ENCODE results near the gene FRMD3. TPM values are rescaled to one million over a fixed set of nuclear protein-coding genes. Genes with fewer than 3 reads are reported as not detected.

The FRMD3 gene
- total and polyA plus RNA-seq, 4 experiments from 2014 or later, result 0.22 to 1.3 (median 1.1) TPM; not detected in 1

DNA sequence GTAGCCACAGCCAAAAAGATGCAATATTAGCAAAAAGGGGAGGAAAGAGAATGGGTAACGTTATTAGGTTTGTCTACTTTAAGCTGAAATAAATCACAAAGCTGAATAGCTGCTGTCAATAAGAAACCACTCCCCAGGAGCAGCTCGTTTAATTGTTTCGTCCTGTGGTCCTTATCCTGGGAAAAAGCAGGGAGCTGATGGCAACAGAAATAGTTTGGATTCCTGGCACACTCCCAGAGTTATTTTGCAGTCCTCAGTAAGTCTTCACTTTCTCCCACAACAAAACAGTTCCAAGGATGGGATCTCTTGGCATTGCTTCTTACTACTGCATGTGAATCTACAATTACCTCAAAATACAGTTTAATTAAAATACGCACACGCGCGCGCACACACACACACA lies 28.8 kb downstream of the FRMD3 start:
- no peaks in the 10 kb centered on the region for H3K27me3 ChIP-seq (ENCODE audit: insufficient read depth, low read length)
- intact Hi-C loops (cut with micrococcal nuclease), result no loop called here
- H3K9me3 Mint-ChIP-seq, result no peaks in the 10 kb centered on the region

DNA sequence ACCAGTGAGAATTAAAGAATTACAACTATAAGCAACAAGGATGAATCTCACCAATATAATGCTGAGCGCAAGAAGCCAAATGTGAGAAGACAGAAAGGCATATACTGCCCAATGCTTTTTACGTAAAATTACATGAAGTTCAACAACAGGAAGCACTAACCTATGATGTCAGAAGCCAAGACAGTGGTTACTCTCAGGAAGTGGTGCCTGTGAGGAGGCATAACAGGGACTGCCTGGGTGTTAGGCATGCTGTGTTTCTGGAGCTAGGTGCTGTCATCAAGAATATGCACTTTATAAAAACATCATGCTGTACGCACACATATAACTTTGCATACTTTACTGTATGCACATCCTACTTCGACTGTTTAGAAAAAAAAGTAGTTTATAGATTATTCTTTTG lies 30.1 kb downstream of the FRMD3 start:
- intact Hi-C loops (cut with micrococcal nuclease), result no loop called here
- ChIA-PET POLR2A (ENCODE audit: partially characterized antibody) (no interaction called here), CTCF (ENCODE audit: partially characterized antibody) (no interaction called here)
- Mint-ChIP-seq H3K9me3 (no peaks in the 10 kb centered on the region), H3K27ac (peak overlapping the region in 2 of 7 donors; percentile 37 to 70), H3K4me1 (peaks cover 4 to 10% (median 7%) of the 10 kb centered on the region in 4 donors), H3K36me3 (peaks cover 0 to 9% of the 10 kb centered on the region in 2 donors), H3K27me3 (no peaks in the 10 kb centered on the region), H3K4me3 (no peak overlapping the region)
- Histone ChIP-seq H3K27me3 (ENCODE audit: insufficient read depth, low read length) (no peaks in the 10 kb centered on the region), H3K9me3 (ENCODE audit: control insufficient read depth in 1 of 2, low read length in 2 of 2) (no peaks in the 10 kb centered on the region), H3K36me3 (ENCODE audit: insufficient read depth, low read length) (no peaks in the 10 kb centered on the region), H3K4me3 (ENCODE audit: low read length in 2 of 2) (no peak overlapping the region), H3K4me1 (ENCODE audit: insufficient read depth, low read length) (no peaks in the 10 kb centered on the region), H3K27ac (ENCODE audit: low read depth, low read length) (no peak overlapping the region)
- DNase-seq, result peak in 4 of 5 donors; percentile 2 to 39 (median 13)

More for the DNA sequence above, 28.8 kb downstream of the FRMD3 start:
- H3K4me3 ChIP-seq (ENCODE audit: low read length in 2 of 2), result no peak overlapping the region
- Mint-ChIP-seq H3K27ac (no peak overlapping the region), H3K27me3 (no peaks in the 10 kb centered on the region), H3K36me3 (peaks cover 0 to 9% of the 10 kb centered on the region in 2 donors), H3K4me3 (no peak overlapping the region), H3K4me1 (peaks cover 4 to 10% (median 7%) of the 10 kb centered on the region in 4 donors)
- no peak for DNase-seq
- POLR2A ChIA-PET (ENCODE audit: partially characterized antibody), result no interaction called here
- no peaks in the 10 kb centered on the region for H3K9me3 ChIP-seq (ENCODE audit: control insufficient read depth in 1 of 2, low read length in 2 of 2)
- CTCF ChIA-PET (ENCODE audit: partially characterized antibody), result no interaction called here
- H3K27ac ChIP-seq (ENCODE audit: low read depth, low read length), result no peak overlapping the region
- H3K36me3 ChIP-seq (ENCODE audit: insufficient read depth, low read length), result no peaks in the 10 kb centered on the region
- no peaks in the 10 kb centered on the region for H3K4me1 ChIP-seq (ENCODE audit: insufficient read depth, low read length)

- intact Hi-C loops (cut with micrococcal nuclease), result no loop called here
- Mint-ChIP-seq H3K27ac (peak overlapping the region in 1 of 7 donors; percentile 5), H3K4me3 (no peak overlapping the region), H3K4me1 (peaks cover 4 to 10% (median 7%) of the 10 kb centered on the region in 4 donors), H3K27me3 (no peaks in the 10 kb centered on the region), H3K9me3 (no peaks in the 10 kb centered on the region), H3K36me3 (peaks cover 0 to 4% of the 10 kb centered on the region in 2 donors)
- Histone ChIP-seq H3K4me3 (ENCODE audit: low read length in 2 of 2) (no peak overlapping the region), H3K27me3 (ENCODE audit: insufficient read depth, low read length) (no peaks in the 10 kb centered on the region), H3K27ac (ENCODE audit: low read depth, low read length) (no peak overlapping the region), H3K36me3 (ENCODE audit: insufficient read depth, low read length) (no peaks in the 10 kb centered on the region), H3K4me1 (ENCODE audit: insufficient read depth, low read length) (no peaks in the 10 kb centered on the region), H3K9me3 (ENCODE audit: control insufficient read depth in 1 of 2, low read length in 2 of 2) (no peaks in the 10 kb centered on the region)
- ChIA-PET POLR2A (ENCODE audit: partially characterized antibody) (no interaction called here), CTCF (ENCODE audit: partially characterized antibody) (no interaction called here)
- DNase-seq, result no peak
These were observed 32.9 kb downstream of the FRMD3 start for GRCh38 chr9:83505282-83505681.

DNA sequence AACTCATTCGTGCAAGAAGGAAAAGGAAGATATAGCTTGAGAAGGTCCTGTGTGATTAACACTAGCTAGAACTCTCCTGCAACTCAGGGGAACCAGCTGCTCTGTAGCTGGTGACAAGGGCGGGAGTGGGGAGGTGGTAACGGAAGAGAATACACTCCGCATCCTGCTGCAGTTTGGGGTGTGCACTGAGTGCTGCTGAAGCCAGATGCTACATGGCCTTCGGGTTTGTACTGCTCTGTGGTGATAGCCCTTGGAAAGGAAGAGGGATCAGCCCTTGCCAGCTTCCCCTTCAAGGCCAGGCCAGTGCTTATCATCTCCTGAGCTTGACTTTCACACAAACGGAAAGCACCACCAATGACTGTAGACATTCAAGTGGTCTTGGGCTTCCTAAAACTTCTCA lies 34.3 kb downstream of the FRMD3 start:
- peaks cover 4 to 10% (median 7%) of the 10 kb centered on the region in 4 donors for H3K4me1 Mint-ChIP-seq
- Histone ChIP-seq H3K36me3 (ENCODE audit: insufficient read depth, low read length) (no peaks in the 10 kb centered on the region), H3K9me3 (ENCODE audit: control insufficient read depth in 1 of 2, low read length in 2 of 2) (no peaks in the 10 kb centered on the region), H3K27ac (ENCODE audit: low read depth, low read length) (no peak overlapping the region), H3K4me1 (ENCODE audit: insufficient read depth, low read length) (no peaks in the 10 kb centered on the region), H3K4me3 (ENCODE audit: low read length in 2 of 2) (no peak overlapping the region), H3K27me3 (ENCODE audit: insufficient read depth, low read length) (no peaks in the 10 kb centered on the region)
- H3K4me3 Mint-ChIP-seq, result no peak overlapping the region
- no peaks in the 10 kb centered on the region for H3K27me3 Mint-ChIP-seq
- H3K36me3 Mint-ChIP-seq, result no peaks in the 10 kb centered on the region
- H3K9me3 Mint-ChIP-seq, result no peaks in the 10 kb centered on the region
- ChIA-PET POLR2A (ENCODE audit: partially characterized antibody) (no interaction called here), CTCF (ENCODE audit: partially characterized antibody) (no interaction called here)
- intact Hi-C loops (cut with micrococcal nuclease), result no loop called here
- DNase-seq, result no peak
- H3K27ac Mint-ChIP-seq, result no peak overlapping the region

DNA sequence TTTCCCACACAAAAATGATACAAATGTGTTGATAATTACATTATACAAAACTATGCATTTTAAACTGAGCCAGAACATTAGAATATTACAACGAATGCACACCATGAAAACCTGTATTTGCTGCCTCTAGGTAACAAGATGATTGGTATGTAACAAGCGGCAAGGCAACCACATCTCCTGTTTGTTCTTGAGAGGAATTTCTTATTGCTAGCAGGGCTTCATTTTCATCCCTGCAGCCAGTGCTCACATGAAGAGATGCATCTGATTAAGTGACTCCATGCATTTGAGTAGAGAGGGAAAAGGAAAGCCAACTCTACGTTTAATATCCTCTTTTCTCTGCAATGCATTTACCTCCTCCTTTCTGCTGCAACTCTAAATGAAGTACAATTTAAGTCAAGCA lies 36.6 kb downstream of the FRMD3 start:
- no peaks in the 10 kb centered on the region for H3K9me3 Mint-ChIP-seq
- H3K27me3 Mint-ChIP-seq, result no peaks in the 10 kb centered on the region
- Histone ChIP-seq H3K4me1 (ENCODE audit: insufficient read depth, low read length) (no peaks in the 10 kb centered on the region), H3K27ac (ENCODE audit: low read depth, low read length) (no peak overlapping the region), H3K27me3 (ENCODE audit: insufficient read depth, low read length) (no peaks in the 10 kb centered on the region), H3K36me3 (ENCODE audit: insufficient read depth, low read length) (no peaks in the 10 kb centered on the region), H3K9me3 (ENCODE audit: control insufficient read depth in 1 of 2, low read length in 2 of 2) (no peaks in the 10 kb centered on the region), H3K4me3 (ENCODE audit: low read length in 2 of 2) (no peak overlapping the region)
- ChIA-PET POLR2A (ENCODE audit: partially characterized antibody) (no interaction called here), CTCF (ENCODE audit: partially characterized antibody) (no interaction called here)
- no peak overlapping the region for H3K4me3 Mint-ChIP-seq
- DNase-seq, result no peak
- no peaks in the 10 kb centered on the region for H3K4me1 Mint-ChIP-seq
- intact Hi-C loops (cut with micrococcal nuclease), result no loop called here
- no peak overlapping the region for H3K27ac Mint-ChIP-seq
- H3K36me3 Mint-ChIP-seq, result peaks cover 0 to 1% of the 10 kb centered on the region in 2 donors

DNA sequence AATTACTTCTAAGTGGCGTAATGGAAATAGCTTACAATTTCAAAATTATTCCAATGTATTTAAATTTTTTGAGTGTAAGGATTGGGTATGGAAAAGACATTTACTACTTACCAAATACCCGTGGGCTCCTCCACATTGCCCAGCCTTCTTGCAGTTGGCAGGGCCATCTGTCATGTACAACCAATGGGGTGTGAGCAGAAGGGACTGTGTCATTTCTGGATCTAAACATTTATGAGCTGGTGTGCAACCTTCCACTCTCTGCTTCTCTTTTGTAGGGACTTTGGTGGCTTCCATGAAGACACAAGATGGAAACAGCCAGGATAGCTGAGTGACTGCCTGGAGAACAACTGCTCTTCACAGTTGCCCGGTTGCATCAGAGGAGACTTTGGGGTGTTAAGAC lies 40.8 kb downstream of the FRMD3 start:
- intact Hi-C loops (cut with micrococcal nuclease), result no loop called here
- Histone ChIP-seq H3K27me3 (ENCODE audit: insufficient read depth, low read length) (no peaks in the 10 kb centered on the region), H3K27ac (ENCODE audit: low read depth, low read length) (no peak overlapping the region), H3K36me3 (ENCODE audit: insufficient read depth, low read length) (no peaks in the 10 kb centered on the region), H3K4me1 (ENCODE audit: insufficient read depth, low read length) (no peaks in the 10 kb centered on the region), H3K4me3 (ENCODE audit: low read length in 2 of 2) (no peak overlapping the region), H3K9me3 (ENCODE audit: control insufficient read depth in 1 of 2, low read length in 2 of 2) (no peaks in the 10 kb centered on the region)
- Mint-ChIP-seq H3K4me3 (no peak overlapping the region), H3K4me1 (no peaks in the 10 kb centered on the region), H3K27me3 (no peaks in the 10 kb centered on the region), H3K27ac (no peak overlapping the region), H3K36me3 (peaks cover 0 to 10% of the 10 kb centered on the region in 2 donors), H3K9me3 (peaks cover 0 to 3% (median 0%) of the 10 kb centered on the region in 8 donors)
- no peak for DNase-seq
- ChIA-PET POLR2A (ENCODE audit: partially characterized antibody) (no interaction called here), CTCF (ENCODE audit: partially characterized antibody) (no interaction called here)

DNA sequence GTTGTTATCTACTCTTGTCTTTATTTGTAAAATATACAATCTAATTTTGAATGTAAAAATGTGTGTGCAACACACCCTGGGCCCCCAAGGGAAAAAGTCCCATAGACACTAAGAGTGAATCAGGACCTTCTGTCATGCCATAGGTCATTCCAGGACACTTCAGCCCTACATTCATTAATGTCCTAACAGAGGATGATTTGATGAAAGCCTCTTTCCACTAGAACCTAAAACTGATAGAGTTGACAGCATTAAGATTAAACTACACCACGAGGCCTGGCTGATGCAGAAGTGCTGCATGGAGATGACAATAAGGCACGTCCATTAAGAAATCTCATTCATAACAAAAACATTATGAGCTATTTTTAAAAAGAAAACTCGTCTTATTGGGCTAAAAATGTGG lies 46.2 kb downstream of the FRMD3 start:
- Histone ChIP-seq H3K27ac (ENCODE audit: low read depth, low read length) (no peak overlapping the region), H3K4me3 (ENCODE audit: low read length in 2 of 2) (no peak overlapping the region), H3K9me3 (ENCODE audit: control insufficient read depth in 1 of 2, low read length in 2 of 2) (no peaks in the 10 kb centered on the region), H3K36me3 (ENCODE audit: insufficient read depth, low read length) (no peaks in the 10 kb centered on the region), H3K27me3 (ENCODE audit: insufficient read depth, low read length) (no peaks in the 10 kb centered on the region), H3K4me1 (ENCODE audit: insufficient read depth, low read length) (no peaks in the 10 kb centered on the region)
- intact Hi-C loops (cut with micrococcal nuclease), result no loop called here
- peaks cover 0 to 10% of the 10 kb centered on the region in 2 donors for H3K36me3 Mint-ChIP-seq
- H3K9me3 Mint-ChIP-seq, result peaks cover 0 to 8% (median 0%) of the 10 kb centered on the region in 8 donors
- H3K4me1 Mint-ChIP-seq, result peaks cover 0 to 1% (median 0%) of the 10 kb centered on the region in 4 donors
- ChIA-PET CTCF (ENCODE audit: partially characterized antibody) (no interaction called here), POLR2A (ENCODE audit: partially characterized antibody) (no interaction called here)
- H3K27ac Mint-ChIP-seq, result no peak overlapping the region
- no peak for DNase-seq
- no peak overlapping the region for H3K4me3 Mint-ChIP-seq
- H3K27me3 Mint-ChIP-seq, result no peaks in the 10 kb centered on the region

DNA sequence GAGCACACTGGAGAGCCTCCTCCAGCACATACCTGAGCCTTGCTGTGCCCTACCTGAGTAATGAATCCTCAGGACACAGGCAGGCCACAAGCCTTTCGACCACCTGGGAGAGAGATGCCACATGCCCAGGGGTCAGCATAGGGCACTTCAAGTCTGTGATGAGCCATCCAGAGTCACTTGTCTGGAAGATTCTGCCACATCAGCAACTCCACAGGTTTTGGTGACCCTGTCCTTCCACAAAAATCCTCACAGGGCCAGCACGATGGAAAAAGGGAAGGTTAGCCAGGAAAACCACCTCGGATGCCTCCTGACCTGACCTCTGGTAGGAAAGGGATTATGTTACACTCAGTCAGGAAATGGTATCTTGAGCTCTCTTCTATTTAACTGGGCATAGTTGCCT lies 46.8 kb downstream of the FRMD3 start:
- H3K9me3 ChIP-seq (ENCODE audit: control insufficient read depth in 1 of 2, low read length in 2 of 2), result no peaks in the 10 kb centered on the region
- peaks cover 0 to 1% (median 0%) of the 10 kb centered on the region in 4 donors for H3K4me1 Mint-ChIP-seq
- intact Hi-C loops (cut with micrococcal nuclease), result no loop called here
- CTCF ChIA-PET (ENCODE audit: partially characterized antibody), result no interaction called here
- H3K27me3 ChIP-seq (ENCODE audit: insufficient read depth, low read length), result no peaks in the 10 kb centered on the region
- H3K27ac ChIP-seq (ENCODE audit: low read depth, low read length), result no peak overlapping the region
- H3K27ac Mint-ChIP-seq, result no peak overlapping the region
- H3K4me3 ChIP-seq (ENCODE audit: low read length in 2 of 2), result no peak overlapping the region
- DNase-seq, result no peak
- H3K36me3 Mint-ChIP-seq, result peaks cover 0 to 8% of the 10 kb centered on the region in 2 donors
- no peaks in the 10 kb centered on the region for H3K4me1 ChIP-seq (ENCODE audit: insufficient read depth, low read length)
- H3K36me3 ChIP-seq (ENCODE audit: insufficient read depth, low read length), result no peaks in the 10 kb centered on the region
- no peaks in the 10 kb centered on the region for H3K27me3 Mint-ChIP-seq
- H3K4me3 Mint-ChIP-seq, result peak overlapping the region in 1 of 8 donors; percentile 53
- POLR2A ChIA-PET (ENCODE audit: partially characterized antibody), result no interaction called here
- peaks cover 0 to 8% (median 0%) of the 10 kb centered on the region in 8 donors for H3K9me3 Mint-ChIP-seq

Data from CD4-positive, alpha-beta memory T cell (primary cell).